22Rv1 (cell line): ENCODE results near the gene GTPBP4.

Experiments used
- H3K27ac ChIP-seq: fragments of 450-650 bp; 2 replicates; pipeline ENCODE4 v1.5.1; 2017
- CTCF ChIP-seq: fragments of 450-650 bp; IDR thresholded peaks from 2 replicates; pipeline ENCODE4 v1.5.1; 2017; ENCODE audit warnings: mild to moderate bottlenecking
- ZFX ChIP-seq: fragments of 450-650 bp; IDR thresholded peaks from 2 replicates; pipeline ENCODE4 v1.6.1; 2017; ENCODE audit warnings: antibody characterized with exemption, borderline replicate concordance

Gene GTPBP4

GRCh38 chr10:987620-987869 lies 689 bp upstream of the GTPBP4 start:
- H3K27ac ChIP-seq, result peak overlapping the region; percentile 73
- TF ChIP-seq CTCF (no peak), ZFX (no peak)

- peak overlapping the region; percentile 73 for H3K27ac ChIP-seq
- TF ChIP-seq CTCF, result no peak
- TF ChIP-seq ZFX, result no peak
These were observed 672 bp downstream of the GTPBP4 start for GRCh38 chr10:988667-989545.

DNA sequence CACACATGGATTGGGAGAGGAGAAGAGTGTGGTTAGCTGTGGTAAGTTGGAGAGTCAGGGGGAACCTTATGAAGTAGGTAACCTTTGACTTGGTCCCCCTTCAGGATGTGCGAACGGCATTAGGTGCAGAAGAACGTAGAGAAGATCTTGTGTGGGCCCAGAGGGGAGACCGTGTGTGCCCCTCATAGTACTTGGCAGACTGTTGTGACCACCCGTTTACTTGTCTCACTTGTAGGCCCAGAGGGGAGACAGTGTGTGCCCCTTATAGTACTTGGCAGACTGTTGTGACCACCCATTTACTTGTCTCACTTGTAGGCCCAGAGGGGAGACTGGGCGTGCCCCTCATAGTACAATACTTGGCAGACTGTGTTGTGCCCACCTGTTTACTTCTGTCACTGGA lies 2.6 kb downstream of the GTPBP4 start:
- no peak overlapping the region for H3K27ac ChIP-seq
- TF ChIP-seq CTCF, result no peak

- H3K27ac ChIP-seq, result no peak overlapping the region
- no peak for TF ChIP-seq CTCF
- no peak for TF ChIP-seq ZFX
These were observed 4.2 kb downstream of the GTPBP4 start for GRCh38 chr10:992467-992866.

GRCh38 chr10:992871-993270 lies 4.6 kb downstream of the GTPBP4 start:
- H3K27ac ChIP-seq, result no peak overlapping the region
- TF ChIP-seq ZFX (no peak), CTCF (no peak)

DNA sequence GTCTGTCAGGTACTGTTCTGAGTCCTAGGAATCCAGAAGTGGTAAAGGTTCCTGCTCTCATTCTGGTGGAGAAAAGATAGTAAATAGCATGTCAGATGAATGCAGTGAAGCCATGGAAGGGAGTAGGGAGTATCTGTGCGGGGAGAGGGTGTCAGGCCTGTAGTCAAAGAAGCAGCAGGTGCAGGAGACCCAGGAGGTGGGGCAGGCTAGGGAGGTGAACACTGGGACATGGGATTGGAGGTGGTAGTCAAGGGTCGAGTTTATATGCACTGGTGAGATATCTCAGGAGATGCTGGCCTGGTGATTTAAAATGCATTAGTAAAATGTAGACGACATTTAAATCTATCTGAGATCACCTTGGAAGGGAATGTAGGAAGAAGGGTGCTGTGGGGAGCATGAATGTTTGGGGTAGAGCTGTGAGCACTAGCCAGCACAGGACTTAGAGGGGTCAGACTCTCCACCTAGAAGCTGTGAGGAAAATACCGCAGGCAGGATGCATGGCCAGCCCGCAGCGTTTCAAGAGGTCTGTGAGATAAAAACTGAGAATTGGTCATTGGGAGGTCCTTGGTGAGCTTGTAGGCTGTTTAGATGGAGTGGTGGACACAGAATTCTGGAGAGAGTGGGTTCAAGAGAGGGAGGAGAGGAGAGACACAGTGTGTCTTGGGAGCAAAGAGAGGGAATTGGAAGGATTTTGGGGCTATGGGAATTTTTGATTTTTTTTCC lies 6.8 kb downstream of the GTPBP4 start:
- no peak overlapping the region for H3K27ac ChIP-seq
- TF ChIP-seq CTCF (no peak), ZFX (no peak)

- no peak overlapping the region for H3K27ac ChIP-seq
- TF ChIP-seq ZFX, result no peak
- TF ChIP-seq CTCF, result no peak
These were observed 7.3 kb downstream of the GTPBP4 start for GRCh38 chr10:995559-995926.
